SW480 (cell line): ENCODE results near the gene TLR9.

Source experiments
- DNase-seq: peaks from one replicate; pipeline ENCODE4 v3.0.0-alpha.2; 2016; ENCODE audit warnings: low spot score

TLR9 gene

GRCh38 chr3:52232279-52233107 is 7.0 kb upstream of the TLR9 start:
- DNase-seq, result no peak

GRCh38 chr3:52231502-52232278 is 6.2 kb upstream of the TLR9 start:
- DNase-seq, result peak; percentile 46

- no peak for DNase-seq
These were observed 5.5 kb upstream of the TLR9 start for GRCh38 chr3:52230889-52231499.

- no peak for DNase-seq
These were observed 5.0 kb upstream of the TLR9 start for GRCh38 chr3:52230461-52230860.

- no peak for DNase-seq
These were observed 4.2 kb upstream of the TLR9 start for GRCh38 chr3:52229656-52230055.

GRCh38 chr3:52228751-52229291 is 3.4 kb upstream of the TLR9 start:
- DNase-seq, result no peak

GRCh38 chr3:52228266-52228665 is 2.8 kb upstream of the TLR9 start:
- no peak for DNase-seq

- no peak for DNase-seq
These were observed 2.3 kb upstream of the TLR9 start for GRCh38 chr3:52227766-52228165.

- DNase-seq, result no peak
These were observed 1.7 kb upstream of the TLR9 start for GRCh38 chr3:52227117-52227516.

GRCh38 chr3:52226229-52226817 is 878 bp upstream of the TLR9 start:
- no peak for DNase-seq

GRCh38 chr3:52223449-52224408 is 1.7 kb downstream of the TLR9 start:
- no peak for DNase-seq

- no peak for DNase-seq
These were observed 2.9 kb downstream of the TLR9 start for GRCh38 chr3:52222319-52223221.

GRCh38 chr3:52221563-52222318 is 3.7 kb downstream of the TLR9 start:
- no peak for DNase-seq

GRCh38 chr3:52221141-52221562 is 4.3 kb downstream of the TLR9 start:
- no peak for DNase-seq

- peak; percentile 71 for DNase-seq
These were observed 4.9 kb downstream of the TLR9 start for GRCh38 chr3:52220380-52221026.

- DNase-seq, result peak; percentile 32
These were observed 6.4 kb downstream of the TLR9 start for GRCh38 chr3:52218937-52219650.

GRCh38 chr3:52218454-52218853 is 7.0 kb downstream of the TLR9 start:
- DNase-seq, result peak; percentile 50

GRCh38 chr3:52218026-52218425 is 7.4 kb downstream of the TLR9 start:
- DNase-seq, result peak; percentile 29
